Stimulated activated CD8-positive, alpha-beta memory T cell treated with anti-CD3 and anti-CD28 coated beads, Interleukin-4, amount 100 ng/mL, for 1 hour (primary cell): ENCODE results near the gene RECK.

Source experiments
- DNase-seq, 2 donors: peaks; one replicate each; pipeline ENCODE4 v3.0.0-alpha.2; 2020; ENCODE audit warnings: low read depth in 2 of 2, low spot score in 1 of 2

RECK gene

DNA sequence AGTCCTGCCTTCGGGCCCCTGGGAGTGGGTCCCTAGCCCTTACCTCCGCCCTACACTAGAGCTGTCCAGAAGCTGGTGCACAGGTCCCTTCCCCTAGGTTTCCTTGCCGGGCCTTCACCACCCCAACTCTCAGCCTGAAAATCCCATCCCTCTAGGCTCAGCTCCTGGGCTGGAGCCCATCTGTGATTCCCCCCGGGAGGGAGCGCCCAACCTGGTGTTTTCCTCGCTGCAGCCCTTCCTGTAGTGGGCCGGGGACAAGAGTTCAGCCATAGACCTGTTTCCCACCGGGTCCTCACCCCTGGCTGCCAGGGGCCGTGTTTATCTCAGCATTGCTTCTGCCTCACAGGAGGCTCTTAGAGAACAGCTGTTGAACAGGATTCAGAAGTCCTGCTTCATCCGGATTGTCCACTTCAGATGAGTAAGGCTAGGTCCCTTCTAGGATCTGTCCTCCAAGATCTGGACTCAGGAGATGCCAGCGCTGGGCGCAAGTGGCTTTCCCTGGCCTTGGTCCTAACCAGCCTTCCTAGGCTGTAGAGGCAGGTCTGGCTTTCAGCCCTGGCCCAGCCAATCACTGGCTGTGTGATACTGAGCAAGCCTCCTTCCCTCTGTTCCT, 100.8 kb downstream of the RECK start:
- no peak for DNase-seq

DNA sequence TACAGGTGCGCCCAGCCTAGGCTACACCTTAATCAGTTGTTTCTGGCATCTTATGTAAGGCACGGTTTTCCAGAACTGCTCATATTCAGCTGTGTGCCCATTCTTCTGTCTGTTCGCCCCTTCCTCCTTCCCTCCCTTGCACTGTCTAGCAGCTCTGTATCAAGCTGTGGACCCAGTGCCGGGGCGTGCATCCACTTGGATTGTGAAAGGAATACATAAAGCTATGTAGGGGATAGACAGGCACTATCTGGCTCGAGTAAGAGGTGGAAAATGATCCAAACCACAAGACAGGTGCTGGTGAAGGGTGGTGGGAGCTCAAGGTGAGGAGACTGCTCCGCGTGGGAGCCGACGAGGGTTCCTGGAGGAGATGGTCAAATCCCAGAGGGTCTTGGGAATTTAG, 101.8 kb downstream of the RECK start:
- DNase-seq, result no peak

DNA sequence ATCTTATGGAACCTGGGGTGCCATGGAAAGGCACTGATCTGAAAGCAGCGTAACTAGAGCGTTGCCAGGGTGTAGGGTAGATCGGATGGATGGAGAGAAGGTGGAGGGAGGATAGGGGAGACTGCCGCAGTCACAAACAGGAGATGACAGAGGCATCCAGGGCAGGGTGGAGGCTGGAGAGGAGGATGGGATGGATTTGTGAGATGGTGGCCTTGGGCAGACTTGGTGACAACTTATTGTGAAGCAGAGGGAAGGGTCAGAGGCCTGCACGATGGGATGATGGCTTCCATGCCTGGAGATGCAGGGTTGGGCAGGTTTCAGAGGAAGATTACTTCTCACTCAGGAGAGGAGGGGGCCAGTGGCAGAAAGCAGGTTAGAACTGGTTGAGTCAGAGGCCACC, 102.2 kb downstream of the RECK start:
- no peak for DNase-seq

DNA sequence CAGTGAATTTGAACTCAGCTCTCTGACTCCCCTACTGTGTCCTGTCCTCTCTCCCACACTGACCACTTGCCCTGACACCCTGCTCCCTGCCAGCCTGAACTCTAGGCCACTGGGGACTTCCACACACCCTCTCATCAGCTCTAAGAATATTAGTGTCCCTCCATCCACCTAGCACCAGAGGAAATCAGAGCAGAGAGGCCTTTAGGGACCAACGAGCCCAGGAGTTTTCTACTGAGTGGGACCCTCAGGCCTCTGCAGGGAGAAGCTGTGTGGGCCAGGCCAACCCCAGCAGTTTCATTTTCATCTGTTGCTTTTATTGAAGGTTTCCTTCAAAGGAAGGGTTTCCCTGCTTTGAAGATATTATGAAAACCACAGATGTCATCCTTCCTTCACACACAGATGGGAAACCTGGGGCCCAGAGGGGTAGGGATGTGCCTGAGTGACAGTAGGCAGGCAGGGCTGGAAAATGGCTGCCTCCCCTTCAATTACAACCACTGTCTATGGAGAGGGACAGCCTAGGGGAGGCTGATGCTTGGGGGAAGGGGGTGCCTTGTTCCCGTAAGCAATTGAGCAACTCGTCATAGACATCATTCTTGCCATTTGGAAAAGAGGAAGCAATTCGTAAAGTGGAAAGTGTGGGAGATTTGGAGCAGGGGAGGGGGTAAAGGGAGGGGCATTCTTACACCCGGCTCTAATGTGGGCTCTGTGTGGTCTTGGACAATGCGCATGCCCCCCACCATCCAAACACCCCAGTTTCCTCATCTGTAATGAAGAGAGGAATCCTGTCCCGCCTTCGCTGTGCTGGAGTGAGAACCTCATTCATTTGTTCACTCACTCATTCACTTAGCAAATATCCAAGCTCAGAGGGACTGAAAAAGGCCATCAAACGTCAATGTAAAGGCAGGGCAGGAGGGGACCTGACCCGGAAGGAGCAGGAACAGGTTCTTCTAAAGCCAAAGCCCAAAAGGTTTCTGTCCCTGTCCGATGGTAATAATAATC, 103.7 kb downstream of the RECK start:
- no peak for DNase-seq

DNA sequence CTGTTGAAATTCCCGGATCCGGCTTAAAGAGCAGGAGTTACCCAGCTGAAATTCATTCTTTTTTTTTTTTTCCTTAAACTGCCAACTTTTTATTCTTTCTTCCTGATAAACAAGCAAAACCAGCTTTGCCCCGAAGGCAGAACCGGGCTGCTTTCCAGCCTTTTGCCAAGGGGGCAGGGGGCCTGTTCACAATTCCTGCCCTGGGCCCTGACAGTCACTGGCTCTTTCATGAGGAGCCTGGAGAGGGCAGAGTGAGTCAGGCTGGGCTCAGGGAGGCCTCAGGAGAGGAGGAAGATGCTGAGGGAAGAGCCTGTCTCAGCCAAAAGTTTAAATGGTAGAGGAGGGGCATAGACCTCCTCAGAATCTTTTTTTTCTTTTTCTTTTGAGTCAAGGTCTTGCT, 104.6 kb downstream of the RECK start:
- no peak for DNase-seq

DNA sequence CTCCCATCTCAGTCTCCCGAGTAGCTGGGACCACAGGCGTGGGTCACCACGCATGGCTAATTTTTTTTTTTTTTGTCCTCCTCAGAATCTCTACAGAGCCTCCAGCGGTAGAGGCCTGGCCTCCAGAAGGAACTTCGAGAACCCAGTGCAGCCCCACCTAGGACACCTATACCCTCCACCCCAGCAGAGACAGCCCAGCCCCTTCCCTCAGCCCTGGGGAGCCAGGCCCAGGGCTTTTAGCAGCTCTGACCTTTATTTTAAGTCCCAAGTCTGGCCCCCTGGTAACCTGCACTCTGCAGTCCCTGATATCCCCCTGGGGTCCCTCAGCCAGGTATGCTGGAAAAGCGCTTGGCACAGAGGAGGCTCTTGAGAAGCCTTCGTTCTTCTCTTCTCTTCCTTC, 105.0 kb downstream of the RECK start:
- DNase-seq, result no peak

DNA sequence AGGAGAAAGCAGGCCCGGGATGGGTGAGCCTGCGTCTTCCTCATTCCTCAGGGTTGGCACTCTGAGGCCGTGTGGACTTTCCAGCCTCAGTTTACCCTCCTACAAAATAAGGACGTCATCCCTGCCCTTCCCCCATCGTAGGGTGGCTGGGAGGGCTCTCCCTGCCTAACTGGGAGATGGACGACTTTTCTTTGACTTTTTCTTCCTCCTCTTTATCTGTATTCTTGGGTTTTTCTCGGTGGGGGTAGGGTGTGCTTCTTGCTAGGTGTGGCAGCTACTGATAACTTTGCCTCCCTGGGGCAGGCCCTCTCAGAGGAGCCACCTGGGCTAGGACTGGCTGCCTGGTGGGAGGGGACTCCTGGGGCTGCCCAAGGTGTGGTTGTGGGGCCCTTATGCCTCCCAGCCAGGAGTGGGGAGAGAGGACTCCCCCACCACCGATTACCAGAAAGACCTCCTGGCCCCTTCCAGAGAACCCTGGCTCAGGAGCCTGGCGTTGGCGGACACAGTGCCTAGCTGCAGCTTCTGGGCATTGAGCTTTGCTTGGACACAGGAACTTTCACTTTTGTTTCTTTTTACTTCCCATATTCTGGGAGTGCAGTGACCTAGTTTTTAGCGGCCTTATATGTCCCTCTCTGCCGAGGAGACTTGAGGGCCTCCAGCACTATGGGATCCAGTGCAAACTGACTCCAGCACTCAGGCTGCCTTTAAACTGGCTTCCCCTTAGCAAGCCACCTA, 106.0 kb downstream of the RECK start:
- no peak for DNase-seq

DNA sequence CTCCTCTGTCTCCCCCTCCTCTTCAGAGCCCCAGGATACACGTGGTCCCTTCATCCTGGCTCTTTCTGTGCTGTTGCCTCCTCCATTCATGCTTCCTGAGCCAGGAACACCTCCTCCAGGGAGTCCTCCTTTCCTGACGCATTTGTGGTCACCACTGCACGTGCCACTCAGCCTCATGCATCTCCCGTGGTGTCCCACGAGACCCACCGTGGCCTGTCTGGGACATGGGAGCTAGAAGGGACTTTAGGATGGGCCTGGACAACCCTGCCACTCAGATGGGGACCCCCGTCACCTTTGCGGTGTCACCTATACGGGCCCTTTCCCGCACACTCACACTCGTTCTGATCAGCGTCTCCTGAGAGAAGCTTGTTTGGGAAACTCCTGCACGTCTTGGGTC, 106.5 kb downstream of the RECK start:
- DNase-seq, result no peak

DNA sequence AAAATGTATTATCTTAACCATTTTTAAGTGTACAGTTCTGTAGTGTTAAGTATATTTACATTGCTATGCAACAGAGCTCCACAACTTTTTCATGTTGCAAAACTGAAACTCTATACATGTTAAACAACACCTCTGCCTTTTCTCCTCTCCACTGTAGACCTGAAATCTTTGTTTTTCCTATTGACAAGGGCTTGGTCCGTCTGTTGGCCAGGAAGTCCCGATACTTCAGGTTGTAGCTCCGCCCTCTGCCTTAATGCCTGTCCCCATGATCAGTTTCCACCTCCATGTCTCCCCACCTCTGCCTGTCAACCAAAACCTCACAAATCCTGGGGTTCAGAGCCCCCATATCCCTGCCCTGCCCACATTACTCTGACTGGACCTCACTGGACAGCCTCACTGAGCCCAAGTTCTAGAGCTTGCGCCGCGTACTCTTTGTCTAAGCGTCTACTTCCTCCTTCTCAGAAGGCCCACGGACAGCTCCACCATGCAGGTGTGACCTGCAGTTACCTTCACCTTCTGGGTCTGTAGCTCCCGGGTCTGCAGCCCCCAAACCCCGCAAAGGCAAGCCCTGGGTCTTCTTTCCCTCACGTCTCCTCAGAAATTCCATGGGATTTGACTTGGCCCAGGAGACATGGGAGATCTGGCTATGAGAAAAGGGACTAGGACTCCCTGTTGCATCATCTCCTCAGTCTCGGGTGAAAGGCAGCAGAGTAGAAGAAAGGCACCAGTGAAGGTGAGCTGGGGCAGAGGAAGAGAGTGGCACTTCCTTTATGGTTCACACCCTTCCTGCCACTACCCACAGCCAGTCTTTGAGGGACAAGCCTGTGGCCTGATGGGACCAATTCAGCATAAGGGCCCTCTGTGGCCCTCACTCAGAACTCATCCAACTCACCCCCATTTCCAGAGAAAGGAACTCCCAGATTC, 107.9 kb downstream of the RECK start:
- no peak for DNase-seq

DNA sequence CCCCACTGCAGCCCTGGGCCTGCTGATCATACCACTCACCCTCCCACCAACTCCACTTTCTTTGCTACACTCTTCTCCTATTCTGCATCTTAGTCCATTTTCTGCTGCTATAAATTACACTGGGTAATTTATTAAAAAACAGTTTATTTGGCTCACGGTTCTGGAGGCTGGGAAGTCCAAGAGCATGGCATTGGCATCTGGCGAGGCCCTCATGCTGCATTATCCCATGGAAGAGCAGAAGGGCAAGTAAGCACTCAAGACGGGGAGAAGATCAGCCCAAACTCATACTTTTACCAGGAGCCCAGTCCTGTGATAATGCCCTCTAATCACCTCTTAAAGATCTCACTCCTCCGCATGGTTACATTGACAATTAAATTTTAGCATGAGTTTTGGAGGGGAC, 109.3 kb downstream of the RECK start:
- no peak for DNase-seq

DNA sequence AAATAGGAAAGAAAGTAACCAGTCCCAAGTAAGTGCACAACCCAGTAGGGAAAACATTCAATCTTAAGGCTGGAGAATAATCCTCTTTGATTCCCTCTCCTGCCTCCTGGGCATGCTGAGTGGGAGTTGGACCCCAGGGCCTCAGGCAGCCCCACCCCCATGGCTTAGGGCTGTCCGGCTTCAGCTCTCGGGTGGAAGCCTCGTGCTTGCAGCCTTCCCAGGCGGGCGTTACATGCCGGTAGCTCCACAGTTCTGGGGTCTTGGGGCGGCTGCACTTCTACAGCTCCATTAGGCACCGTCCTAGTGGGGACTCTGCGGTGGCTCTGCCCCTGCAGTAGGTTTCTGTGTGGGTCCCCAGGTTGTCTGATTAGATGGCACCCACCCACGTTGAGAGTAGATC, 109.9 kb downstream of the RECK start:
- DNase-seq, result no peak

DNA sequence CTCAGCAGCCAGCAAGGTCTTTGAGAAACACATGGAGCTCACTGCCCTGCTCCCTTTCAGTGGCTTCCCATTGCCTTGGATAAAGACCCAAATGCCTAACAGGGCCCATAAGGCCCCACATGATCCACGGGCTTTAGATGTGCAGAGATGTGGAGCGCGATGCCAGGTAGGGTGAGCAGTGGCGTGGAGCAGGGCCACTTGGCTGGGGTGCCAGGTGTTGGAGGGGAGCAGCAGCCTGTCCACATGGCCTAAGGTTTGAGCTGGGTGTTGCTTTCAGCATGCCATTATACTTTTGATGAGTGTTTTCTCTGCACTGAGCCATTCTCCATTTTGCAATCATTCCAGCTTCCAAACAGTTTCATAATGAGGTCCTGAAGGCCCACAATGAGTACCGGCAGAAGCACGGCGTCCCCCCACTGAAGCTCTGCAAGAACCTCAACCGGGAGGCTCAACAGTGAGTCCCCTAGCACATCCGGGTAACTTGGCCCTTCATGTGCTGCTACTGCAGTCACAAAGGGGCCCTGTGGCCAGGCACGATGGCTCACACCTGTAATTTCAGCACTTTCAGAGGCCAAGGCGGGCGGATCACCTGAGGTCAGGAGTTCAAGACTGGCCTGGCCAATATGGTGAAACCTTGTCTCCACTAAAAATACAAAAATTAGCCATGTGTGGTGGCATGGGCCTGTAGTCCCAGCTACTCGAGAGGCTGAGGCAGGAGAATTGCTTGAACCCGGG, 110.9 kb downstream of the RECK start:
- no peak for DNase-seq

DNA sequence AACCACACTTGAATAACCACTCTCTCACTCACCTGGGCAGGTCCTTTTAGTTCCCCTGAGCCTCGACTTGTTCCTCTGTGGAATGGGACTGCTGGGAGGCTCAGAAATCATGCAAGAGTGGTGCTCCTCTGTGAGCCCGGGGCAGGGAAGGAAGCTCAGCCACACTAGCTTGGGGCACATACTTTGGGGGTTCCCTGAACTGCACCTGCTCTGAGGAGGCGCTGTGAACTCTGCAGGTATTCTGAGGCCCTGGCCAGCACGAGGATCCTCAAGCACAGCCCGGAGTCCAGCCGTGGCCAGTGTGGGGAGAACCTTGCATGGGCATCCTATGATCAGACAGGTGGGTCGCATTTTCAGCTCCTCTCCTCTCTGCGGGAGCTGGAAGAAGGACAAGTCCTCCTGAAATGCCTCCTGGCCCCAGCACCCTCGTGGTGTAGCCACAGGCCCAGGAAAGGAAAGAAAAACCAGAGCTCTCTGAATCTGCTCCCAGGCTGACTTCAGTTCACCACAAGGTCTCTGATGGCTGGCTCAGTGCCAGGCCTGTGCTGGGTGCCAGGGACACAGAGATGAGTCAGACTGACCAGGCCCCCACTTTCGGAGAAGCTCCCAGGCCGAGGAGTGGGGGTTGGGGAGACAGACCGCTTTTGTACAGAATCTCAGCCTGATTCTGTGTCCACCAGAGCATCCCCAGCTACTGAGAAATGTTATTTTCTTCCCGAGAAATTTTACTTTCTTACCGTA, 111.8 kb downstream of the RECK start:
- peak; percentile 68 to 69 for DNase-seq

DNA sequence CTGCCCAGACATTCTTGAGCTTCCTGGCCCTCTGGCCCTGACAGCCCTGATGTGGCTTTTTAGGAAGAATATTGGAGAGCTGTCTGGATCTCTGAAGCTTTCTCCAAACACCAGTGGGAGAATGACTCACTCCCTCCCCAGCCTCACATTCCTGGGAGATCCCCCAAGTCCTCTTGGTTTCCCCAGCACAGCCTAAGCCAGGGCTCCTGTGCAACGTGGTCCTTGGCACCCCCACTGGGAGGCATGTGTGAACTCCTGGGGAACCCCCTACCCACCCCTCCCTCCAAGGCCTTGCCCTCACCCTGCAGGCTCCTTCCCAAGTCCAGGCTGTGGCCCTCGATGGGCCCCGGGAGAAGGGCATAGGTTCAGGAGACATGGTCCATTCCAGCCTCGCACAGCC, 112.5 kb downstream of the RECK start:
- DNase-seq, result no peak

DNA sequence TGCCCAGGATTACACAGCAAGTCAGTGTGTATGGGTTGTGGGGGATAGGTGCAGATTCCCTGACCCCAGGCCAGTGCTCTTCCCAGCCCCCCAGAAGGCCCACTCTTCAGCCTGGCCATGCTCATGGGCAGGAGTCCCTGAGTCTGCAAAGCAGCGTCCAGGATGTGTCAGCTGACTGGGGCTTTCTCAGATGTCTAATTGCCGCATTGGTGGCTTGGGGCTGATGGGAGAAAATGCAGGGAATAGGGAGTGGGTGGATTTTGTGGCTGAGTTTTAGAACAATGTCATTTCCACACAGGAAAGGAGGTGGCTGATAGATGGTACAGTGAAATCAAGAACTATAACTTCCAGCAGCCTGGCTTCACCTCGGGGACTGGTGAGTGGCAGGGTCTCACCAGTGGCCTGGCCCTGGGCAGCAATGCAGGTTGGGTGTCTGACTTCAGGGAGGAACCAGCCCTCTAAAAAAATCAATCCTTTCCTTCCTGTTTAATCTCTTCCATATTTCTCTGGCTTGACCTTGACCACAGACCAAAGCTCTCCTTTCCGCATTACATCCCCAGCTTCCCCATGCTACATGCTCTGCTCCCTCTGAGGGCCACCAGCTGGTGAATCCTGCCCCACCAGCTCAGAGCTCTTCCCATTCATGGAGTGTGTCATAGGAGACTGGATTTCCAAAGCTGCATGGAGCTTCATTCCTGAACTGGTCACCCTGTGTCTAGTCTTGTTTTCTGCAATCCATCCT, 114.0 kb downstream of the RECK start:
- DNase-seq, result no peak

DNA sequence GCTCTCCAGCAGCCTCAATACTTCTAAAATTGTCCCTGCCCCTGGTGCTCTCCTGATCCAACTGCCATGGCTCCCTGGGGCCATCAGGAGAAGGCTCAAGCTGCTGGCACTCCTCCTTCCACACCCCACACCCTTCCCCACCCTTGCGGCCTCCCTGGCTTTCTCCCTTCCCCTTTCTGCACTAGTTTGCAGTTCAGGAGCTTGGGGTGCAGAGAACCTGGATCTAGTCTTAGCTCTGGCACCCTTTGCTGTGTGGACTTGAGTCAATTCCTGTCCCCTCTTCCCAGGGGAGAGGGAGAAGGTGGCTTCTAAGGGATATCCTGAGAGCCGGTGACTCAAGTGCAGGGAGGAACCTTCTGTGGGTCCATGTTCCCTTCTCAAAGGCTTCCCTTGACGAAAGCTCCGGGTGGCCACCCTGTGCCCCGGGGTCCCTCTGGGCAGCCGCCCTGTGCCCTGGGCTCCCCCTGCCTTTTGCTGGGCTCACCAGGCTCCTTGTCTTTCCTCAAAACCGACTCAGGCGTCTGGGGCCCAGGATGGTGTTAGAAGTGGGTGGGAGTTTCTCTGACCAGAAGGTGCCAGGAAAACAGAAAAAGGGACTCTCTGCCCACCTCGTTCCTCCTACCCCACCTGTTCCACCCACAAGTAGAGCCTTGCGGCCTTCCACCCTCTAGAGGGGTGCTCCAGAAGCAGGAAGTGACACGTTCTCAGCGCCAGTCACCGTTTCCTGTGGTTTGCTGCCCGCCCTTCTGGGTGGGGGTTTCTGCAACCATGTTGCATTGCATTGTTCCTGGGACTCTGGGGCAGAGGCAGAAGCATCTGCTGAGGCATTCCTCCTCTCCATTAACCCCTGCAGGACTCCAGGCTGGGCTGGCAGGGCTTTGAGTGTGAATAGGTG, 114.8 kb downstream of the RECK start:
- peak; percentile 68 to 85 for DNase-seq

DNA sequence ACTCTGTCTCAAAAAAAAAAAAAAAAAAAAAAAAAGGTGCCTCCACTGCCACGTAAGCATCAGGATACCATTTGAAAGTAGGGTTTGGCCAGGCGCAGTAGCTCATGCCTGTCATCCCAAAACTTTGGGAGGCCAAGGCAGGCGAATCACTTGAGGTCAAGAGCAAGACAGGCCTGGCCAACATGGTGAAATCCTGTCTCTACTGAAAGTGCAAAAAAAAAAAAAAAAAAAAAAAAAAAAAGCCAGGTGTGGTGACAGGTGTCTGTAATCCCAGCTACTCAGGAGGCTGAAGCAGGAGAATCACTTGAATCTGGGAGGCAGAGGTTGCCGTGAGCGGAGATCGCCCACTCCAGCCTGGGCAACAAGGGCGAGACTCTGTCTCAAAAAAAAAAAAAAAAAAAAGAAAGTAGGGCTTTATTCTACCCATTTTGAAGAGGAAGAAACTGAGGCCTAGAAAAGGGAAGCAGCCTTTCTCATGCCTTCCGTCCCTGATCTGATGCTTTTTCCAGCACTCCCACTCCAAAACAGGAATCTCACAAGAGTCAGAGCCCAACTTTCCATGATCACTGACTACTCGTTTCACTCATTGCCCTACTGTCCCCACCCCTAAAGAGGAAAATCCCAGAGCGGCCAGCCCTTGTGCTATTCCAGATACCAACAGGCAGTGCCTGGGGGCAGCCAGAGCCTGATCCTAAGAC, 116.2 kb downstream of the RECK start:
- no peak for DNase-seq
